Measurements from ENCODE around the gene OLFML3.

- TF ChIP-seq POLR2AphosphoS5 (IDR thresholded peaks at IDR 0.05; ENCODE audit: low read depth, low read length), result no peak
- no peak for TF ChIP-seq POLR2A (IDR thresholded peaks at IDR 0.05; ENCODE audit: low read depth, low read length)
Measured at GRCh38 chr1:113977906-113978305, 1.4 kb upstream of the OLFML3 start.

Measured in GM12892 (cell line).